Subcutaneous adipose tissue (tissue), 4 donors: Measurements from ENCODE around the gene PAAF1. TPM values are rescaled to one million over a fixed set of nuclear protein-coding genes. Genes with fewer than 3 reads are reported as not detected.

ENCODE experiments used
- CTCF ChIP-seq: fragments of 450-650 bp; IDR thresholded peaks from one replicate; pipeline ENCODE4 v1.5.1; 2016; ENCODE audit warnings: low read depth, mild to moderate bottlenecking, control low read depth, antibody characterized with exemption, moderate library complexity
- total RNA-seq, 4 donors: library from RNA; depleted of rRNA; stranded (reverse); fragments of >200 nt; gene quantifications; one replicate each; pipeline ENCODE4 v1.1.0, GENCODE V29; 2016

The PAAF1 gene
- total RNA-seq, 4 donors from 2014 or later, result 8.2 to 28.4 (median 20.6) TPM

GRCh38 chr11:73980001-73980961 is 103.5 kb downstream of the PAAF1 start:
- TF ChIP-seq CTCF, result no peak

Other genes with a start within 250 kb of the PAAF1 start
- 1 to 10 TPM in 1 of 4 donors, under 1 TPM in 1, not detected in 2; 0.88 to 1.7 TPM for gene PLEKHB1, start 230.4 kb upstream of the PAAF1 start, total RNA-seq
- 100 to 1,000 TPM in 3 of 4 donors, 10 to 100 TPM in 1; 96.9 to 145 (median 118) TPM for gene RAB6A, start 115.9 kb upstream of the PAAF1 start, total RNA-seq
- 10 to 100 TPM in 3 of 4 donors, 1 to 10 TPM in 1; 8.2 to 12.4 (median 10.6) TPM for gene MRPL48, start 89.1 kb upstream of the PAAF1 start, total RNA-seq
- 10 to 100 TPM; 41.4 to 69.0 (median 53.8) TPM for gene COA4, start 153 bp upstream of the PAAF1 start, total RNA-seq
- gene DNAJB13, start 74.0 kb downstream of the PAAF1 start, total RNA-seq, result not detected
- gene UCP2, start 105.8 kb downstream of the PAAF1 start, total RNA-seq, result 100 to 1,000 TPM in 2 of 4 donors, 10 to 100 TPM in 2; 43.6 to 127 (median 110) TPM
- 1 to 10 TPM in 1 of 4 donors, under 1 TPM in 3; 0.44 to 1.7 (median 0.78) TPM for gene UCP3, start 132.1 kb downstream of the PAAF1 start, total RNA-seq